DND-41 (cell line): ENCODE results near the gene AKAP13.

Experiments used
- EZH2 ChIP-seq: IDR thresholded peaks from 3 replicates; pipeline ENCODE4 v1.6.1; 2012; ENCODE audit warnings: borderline replicate concordance, low read depth, mild to moderate bottlenecking, moderate library complexity, low read length, inconsistent platforms; ENCODE audit not compliant: severe bottlenecking
- TF ChIP-seq, protein P1 (sequence below): IDR thresholded peaks from 2 replicates; pipeline ENCODE4 v1.5.1; 2012; ENCODE audit warnings: borderline replicate concordance, low read length, moderate library complexity, mild to moderate bottlenecking; ENCODE audit not compliant: poor library complexity, severe bottlenecking; ENCODE audit errors: extremely low read depth

DNA sequence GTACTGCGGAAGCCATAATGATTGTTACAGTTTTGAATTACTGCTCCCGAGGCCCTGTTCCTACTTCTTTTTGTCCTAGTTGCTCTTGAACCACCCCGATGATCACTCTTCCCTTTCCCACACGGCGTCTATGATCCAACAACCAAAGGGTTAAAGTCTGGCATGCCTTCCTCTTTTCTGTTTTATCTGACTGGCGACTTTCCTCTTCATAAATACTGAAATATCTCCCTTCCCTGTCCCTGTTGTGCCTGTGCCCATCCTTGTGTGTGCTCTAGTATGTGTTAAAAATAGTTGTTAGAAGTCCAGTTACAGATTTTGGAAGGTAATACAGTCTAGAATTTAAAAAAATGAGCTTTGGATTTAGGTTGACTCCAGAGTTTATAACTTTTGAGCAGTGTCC, 83.6 kb downstream of the AKAP13 start:
- TF ChIP-seq, protein P1, sequence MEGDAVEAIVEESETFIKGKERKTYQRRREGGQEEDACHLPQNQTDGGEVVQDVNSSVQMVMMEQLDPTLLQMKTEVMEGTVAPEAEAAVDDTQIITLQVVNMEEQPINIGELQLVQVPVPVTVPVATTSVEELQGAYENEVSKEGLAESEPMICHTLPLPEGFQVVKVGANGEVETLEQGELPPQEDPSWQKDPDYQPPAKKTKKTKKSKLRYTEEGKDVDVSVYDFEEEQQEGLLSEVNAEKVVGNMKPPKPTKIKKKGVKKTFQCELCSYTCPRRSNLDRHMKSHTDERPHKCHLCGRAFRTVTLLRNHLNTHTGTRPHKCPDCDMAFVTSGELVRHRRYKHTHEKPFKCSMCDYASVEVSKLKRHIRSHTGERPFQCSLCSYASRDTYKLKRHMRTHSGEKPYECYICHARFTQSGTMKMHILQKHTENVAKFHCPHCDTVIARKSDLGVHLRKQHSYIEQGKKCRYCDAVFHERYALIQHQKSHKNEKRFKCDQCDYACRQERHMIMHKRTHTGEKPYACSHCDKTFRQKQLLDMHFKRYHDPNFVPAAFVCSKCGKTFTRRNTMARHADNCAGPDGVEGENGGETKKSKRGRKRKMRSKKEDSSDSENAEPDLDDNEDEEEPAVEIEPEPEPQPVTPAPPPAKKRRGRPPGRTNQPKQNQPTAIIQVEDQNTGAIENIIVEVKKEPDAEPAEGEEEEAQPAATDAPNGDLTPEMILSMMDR = no peak
- no peak for TF ChIP-seq EZH2
